ENCODE results near the gene UBR2.

DNA sequence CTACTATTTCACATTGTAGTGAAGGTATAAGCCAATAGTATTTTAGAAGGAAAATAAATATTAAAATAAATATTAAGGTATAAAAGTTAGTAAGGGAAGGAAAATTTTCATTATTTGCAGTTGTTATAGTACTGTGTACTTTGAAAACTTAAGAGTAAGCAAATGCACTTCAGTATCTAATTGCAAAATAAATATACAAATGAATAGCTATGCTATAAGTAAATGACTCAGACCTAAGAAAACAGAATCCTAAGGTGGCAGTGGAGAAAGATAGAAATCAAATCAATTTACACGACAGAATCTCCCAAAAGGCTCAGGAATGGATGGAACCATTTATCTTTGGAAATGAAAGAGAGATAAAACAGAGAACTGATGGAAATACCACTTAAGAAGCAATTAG is 24.7 kb upstream of the UBR2 start:
- no peak for TF ChIP-seq ZNF124 (CRISPR knock-in tag; IDR thresholded peaks at IDR 0.05)
- TF ChIP-seq ZNF384 (IDR thresholded peaks at IDR 0.05; ENCODE audit: low read depth, low read length): no peak
- no peak for TF ChIP-seq CTCF (IDR thresholded peaks at IDR 0.05 in 2 of 3, conservative IDR thresholded peaks at IDR 0.05 in 1 of 3; ENCODE audit: insufficient read depth in 2 of 3, low read depth in 1 of 3, low read length in 3 of 3)
- no peak for TF ChIP-seq NCOR1 (IDR thresholded peaks at IDR 0.05)
- no peak for TF ChIP-seq ATF2 (CRISPR knock-in tag; IDR thresholded peaks at IDR 0.05)
- TF ChIP-seq SIN3A (IDR thresholded peaks at IDR 0.05; ENCODE audit: borderline replicate concordance in 2 of 2, control insufficient read depth in 1 of 2, low read depth in 2 of 2, low read length in 2 of 2): no peak
- no peak for TF ChIP-seq PHF8 (IDR thresholded peaks at IDR 0.05; ENCODE audit: borderline replicate concordance, low read length)
- no peak for TF ChIP-seq RAD21 (CRISPR knock-in tag; conservative IDR thresholded peaks at IDR 0.05 in 1 of 2, IDR thresholded peaks at IDR 0.05 in 1 of 2)
- TF ChIP-seq POLR2A (conservative IDR thresholded peaks at IDR 0.05): no peak
- TF ChIP-seq JUNB (CRISPR knock-in tag; conservative IDR thresholded peaks at IDR 0.05): no peak
